Karpas-422 (cell line): ENCODE data around the gene FRAS1. TPM values are rescaled to one million over a fixed set of nuclear protein-coding genes. Genes with fewer than 3 reads are reported as not detected.
"Not testable (repeated sequence)": the region's sequence is repeated elsewhere in the genome, so short reads cannot be mapped to it uniquely, and the experiment has no call there.

ENCODE experiments used
- DNase-seq: peaks from one replicate; pipeline ENCODE4 v3.0.0-alpha.2; 2015
- H2AFZ ChIP-seq: fragments of 200-600 bp; sonication (generic); 2 replicates; pipeline ENCODE4 v1.6.1; 2014; ENCODE audit warnings: antibody characterized with exemption, low read length, mixed read lengths
- H3K27ac ChIP-seq: fragments of 200-600 bp; sonication (generic); 2 replicates; pipeline ENCODE4 v1.5.1; 2014; ENCODE audit warnings: mild to moderate bottlenecking, low read length, moderate library complexity
- H3K27me3 ChIP-seq: fragments of 200-600 bp; sonication (generic); 2 replicates; pipeline ENCODE4 v1.6.1; 2014; ENCODE audit warnings: low read length, mixed read lengths
- H3K36me3 ChIP-seq: fragments of 200-600 bp; sonication (generic); 2 replicates; pipeline ENCODE4 v1.6.1; 2014; ENCODE audit warnings: low read length, mixed read lengths; ENCODE audit not compliant: insufficient read depth
- H3K4me1 ChIP-seq: fragments of 200-600 bp; sonication (generic); 2 replicates; pipeline ENCODE4 v1.6.1; 2014; ENCODE audit warnings: mild to moderate bottlenecking, low read length, mixed read lengths
- H3K4me2 ChIP-seq: fragments of 200-600 bp; sonication (generic); 2 replicates; pipeline ENCODE4 v1.6.1; 2014; ENCODE audit warnings: low read length, low read depth, mild to moderate bottlenecking; ENCODE audit not compliant: poor library complexity, severe bottlenecking
- H3K4me3 ChIP-seq: fragments of 200-600 bp; sonication (generic); 2 replicates; pipeline ENCODE4 v1.5.1; 2014; ENCODE audit warnings: mild to moderate bottlenecking, antibody characterized with exemption, low read length, mixed read lengths
- H3K79me2 ChIP-seq: fragments of 200-600 bp; sonication (generic); 2 replicates; pipeline ENCODE4 v1.6.1; 2014; ENCODE audit warnings: mild to moderate bottlenecking, low read length, mixed read lengths
- H3K9ac ChIP-seq: fragments of 200-600 bp; sonication (generic); 2 replicates; pipeline ENCODE4 v1.6.0; 2014; ENCODE audit warnings: low read length
- H3K9me2 ChIP-seq: fragments of 200-600 bp; sonication (generic), shearing (Covaris generic); replicated peaks from 2 replicates; pipeline ENCODE4 v1.6.0; 2014; ENCODE audit warnings: mild to moderate bottlenecking, low read length, moderate library complexity; ENCODE audit not compliant: insufficient read depth
- H3K9me3 ChIP-seq: fragments of 300-700, 200-600 bp; sonication (generic); 2 replicates; pipeline ENCODE4 v1.6.1; 2014; ENCODE audit warnings: low read length, mixed read lengths
- H4K20me1 ChIP-seq: fragments of 200-600 bp; sonication (generic); 2 replicates; pipeline ENCODE4 v1.6.1; 2014; ENCODE audit warnings: mild to moderate bottlenecking, antibody characterized with exemption, low read length, low read depth; ENCODE audit not compliant: insufficient read depth
- total RNA-seq: library from RNA; depleted of rRNA; stranded (reverse); fragments of >200 nt; shearing (Covaris generic); gene quantifications from 2 replicates; pipeline ENCODE4 v1.2.3, GENCODE V29; 2014; ENCODE audit warnings: low replicate concordance; rRNA removed

The FRAS1 gene, protein sequence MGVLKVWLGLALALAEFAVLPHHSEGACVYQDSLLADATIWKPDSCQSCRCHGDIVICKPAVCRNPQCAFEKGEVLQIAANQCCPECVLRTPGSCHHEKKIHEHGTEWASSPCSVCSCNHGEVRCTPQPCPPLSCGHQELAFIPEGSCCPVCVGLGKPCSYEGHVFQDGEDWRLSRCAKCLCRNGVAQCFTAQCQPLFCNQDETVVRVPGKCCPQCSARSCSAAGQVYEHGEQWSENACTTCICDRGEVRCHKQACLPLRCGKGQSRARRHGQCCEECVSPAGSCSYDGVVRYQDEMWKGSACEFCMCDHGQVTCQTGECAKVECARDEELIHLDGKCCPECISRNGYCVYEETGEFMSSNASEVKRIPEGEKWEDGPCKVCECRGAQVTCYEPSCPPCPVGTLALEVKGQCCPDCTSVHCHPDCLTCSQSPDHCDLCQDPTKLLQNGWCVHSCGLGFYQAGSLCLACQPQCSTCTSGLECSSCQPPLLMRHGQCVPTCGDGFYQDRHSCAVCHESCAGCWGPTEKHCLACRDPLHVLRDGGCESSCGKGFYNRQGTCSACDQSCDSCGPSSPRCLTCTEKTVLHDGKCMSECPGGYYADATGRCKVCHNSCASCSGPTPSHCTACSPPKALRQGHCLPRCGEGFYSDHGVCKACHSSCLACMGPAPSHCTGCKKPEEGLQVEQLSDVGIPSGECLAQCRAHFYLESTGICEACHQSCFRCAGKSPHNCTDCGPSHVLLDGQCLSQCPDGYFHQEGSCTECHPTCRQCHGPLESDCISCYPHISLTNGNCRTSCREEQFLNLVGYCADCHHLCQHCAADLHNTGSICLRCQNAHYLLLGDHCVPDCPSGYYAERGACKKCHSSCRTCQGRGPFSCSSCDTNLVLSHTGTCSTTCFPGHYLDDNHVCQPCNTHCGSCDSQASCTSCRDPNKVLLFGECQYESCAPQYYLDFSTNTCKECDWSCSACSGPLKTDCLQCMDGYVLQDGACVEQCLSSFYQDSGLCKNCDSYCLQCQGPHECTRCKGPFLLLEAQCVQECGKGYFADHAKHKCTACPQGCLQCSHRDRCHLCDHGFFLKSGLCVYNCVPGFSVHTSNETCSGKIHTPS (N-terminal part only)
- not detected in 2 replicates for total RNA-seq

DNA sequence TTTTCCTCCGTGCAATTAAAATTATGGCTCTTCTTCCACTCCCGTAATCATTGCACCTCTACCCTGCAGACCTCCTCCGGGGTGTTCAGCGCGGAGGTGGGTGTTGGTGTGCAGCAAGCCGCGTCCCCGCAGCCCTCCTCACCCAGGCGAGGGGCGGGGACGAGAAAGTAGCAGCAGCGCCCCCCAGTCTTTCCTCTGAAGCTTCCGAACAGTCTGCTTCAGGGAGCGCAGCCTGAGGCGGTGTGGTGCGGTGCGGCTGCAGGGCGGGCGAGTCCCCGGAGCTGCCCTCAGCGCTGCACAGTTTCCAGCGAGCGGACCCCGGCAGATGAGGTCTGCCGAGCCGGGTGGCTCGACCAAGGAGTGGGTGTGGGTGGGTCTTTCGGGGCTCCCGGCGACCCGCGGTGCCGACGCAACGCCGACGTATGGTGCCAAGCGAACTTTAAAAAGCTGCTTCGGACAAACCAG is at the start of gene FRAS1:
Gene FRAS1, plus strand, starts transcription at position 189 of the 465 bp plus-strand sequence. CDS start 687 bp downstream, outside the sequence.
- Histone ChIP-seq H3K27ac (no peak within 1 kb of the TSS), H3K36me3 (no peaks in the 10 kb centered on the region), H3K9me3 (no peaks in the 10 kb centered on the region), H2AFZ (no peak within 1 kb of the TSS), H3K4me3 (no peak within 1 kb of the TSS), H3K79me2 (no peaks in the 10 kb centered on the region), H3K4me2 (no peak within 1 kb of the TSS), H3K4me1 (no peaks in the 10 kb centered on the region), H3K27me3 (no peaks in the 10 kb centered on the region), H4K20me1 (no peaks in the 10 kb centered on the region), H3K9ac (no peak within 1 kb of the TSS), H3K9me2 (no peaks in the 10 kb centered on the region)
- no peak for DNase-seq

DNA sequence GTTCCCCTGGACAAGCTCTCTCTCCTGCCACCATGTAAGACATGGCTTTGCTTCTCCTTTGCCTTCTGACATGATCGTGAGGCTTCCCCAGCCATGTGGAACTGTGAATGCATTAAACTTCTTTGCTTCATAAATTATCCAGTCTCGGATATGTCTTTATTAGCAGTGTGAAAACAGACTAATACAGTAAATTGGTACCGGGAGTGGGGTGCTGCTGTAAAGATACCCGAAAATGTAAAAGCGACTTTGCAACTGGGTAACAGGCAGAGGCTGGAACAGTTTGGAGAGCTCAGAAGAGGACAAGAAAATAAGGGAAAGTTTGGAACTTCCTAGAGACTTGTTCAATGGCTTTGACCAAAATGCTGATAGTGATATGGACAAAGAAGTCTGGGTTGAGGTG is 46.1 kb upstream of the FRAS1 start:
- H3K9me2 ChIP-seq, H3K4me2 ChIP-seq, H3K79me2 ChIP-seq, H3K27me3 ChIP-seq, H3K36me3 ChIP-seq, H3K9me3 ChIP-seq, H3K27ac ChIP-seq, H2AFZ ChIP-seq, H4K20me1 ChIP-seq, H3K9ac ChIP-seq, H3K4me3 ChIP-seq, DNase-seq, H3K4me1 ChIP-seq: not testable (repeated sequence)

DNA sequence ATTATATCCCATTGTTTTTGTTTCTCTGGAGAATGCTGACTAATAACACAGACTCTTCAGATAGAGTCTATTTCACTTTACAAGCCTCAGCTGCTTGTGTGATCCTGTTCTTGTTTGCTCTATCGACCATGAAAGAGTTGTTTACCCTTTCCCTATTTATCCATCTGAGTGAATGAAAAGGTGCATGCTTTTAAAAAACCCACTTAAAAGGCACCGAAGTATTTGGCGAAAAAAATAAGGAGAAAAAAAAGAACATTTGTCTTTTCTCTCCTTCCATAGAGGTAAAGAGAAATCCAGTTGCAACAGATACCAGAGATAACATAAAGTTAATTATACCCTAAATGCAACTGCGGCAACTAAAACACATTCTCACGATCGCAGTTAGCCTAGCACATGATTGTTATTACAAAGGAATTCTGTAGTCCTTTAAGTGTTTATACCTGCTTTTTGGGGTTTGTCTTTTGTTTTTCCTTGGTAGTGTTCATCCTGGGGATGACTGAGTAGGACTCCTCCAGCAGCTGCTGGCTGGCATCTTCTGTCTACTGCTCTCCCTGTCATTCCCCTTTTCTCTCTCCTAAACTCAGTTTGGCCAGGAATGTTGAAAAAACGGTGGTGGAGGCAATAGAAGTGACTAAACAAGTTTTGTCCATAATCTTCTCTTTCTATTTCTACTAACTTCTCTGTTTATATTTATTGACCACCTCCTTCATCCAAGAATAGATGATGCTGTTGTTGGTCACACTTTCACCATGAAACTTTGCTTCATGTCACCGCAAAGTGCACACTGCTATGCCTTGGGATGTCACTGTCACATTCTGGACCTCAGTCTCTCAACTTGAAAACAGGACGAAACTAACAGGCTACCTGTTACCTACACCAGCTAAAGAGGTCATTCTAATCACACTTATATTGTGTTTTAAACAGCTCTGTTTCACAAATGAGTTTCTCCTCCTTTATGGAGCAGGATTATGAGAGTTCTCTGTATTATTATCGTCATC is 41.9 kb upstream of the FRAS1 start:
- H3K4me2 ChIP-seq: no peak overlapping the region
- no peak overlapping the region for H3K4me3 ChIP-seq
- H3K27ac ChIP-seq: no peak overlapping the region
- no peak overlapping the region for H2AFZ ChIP-seq
- no peaks in the 10 kb centered on the region for H3K9me2 ChIP-seq
- no peaks in the 10 kb centered on the region for H4K20me1 ChIP-seq
- no peak for DNase-seq
- H3K9me3 ChIP-seq: no peaks in the 10 kb centered on the region
- no peaks in the 10 kb centered on the region for H3K36me3 ChIP-seq
- H3K4me1 ChIP-seq: no peaks in the 10 kb centered on the region
- no peaks in the 10 kb centered on the region for H3K79me2 ChIP-seq
- H3K9ac ChIP-seq: no peak overlapping the region
- no peaks in the 10 kb centered on the region for H3K27me3 ChIP-seq

DNA sequence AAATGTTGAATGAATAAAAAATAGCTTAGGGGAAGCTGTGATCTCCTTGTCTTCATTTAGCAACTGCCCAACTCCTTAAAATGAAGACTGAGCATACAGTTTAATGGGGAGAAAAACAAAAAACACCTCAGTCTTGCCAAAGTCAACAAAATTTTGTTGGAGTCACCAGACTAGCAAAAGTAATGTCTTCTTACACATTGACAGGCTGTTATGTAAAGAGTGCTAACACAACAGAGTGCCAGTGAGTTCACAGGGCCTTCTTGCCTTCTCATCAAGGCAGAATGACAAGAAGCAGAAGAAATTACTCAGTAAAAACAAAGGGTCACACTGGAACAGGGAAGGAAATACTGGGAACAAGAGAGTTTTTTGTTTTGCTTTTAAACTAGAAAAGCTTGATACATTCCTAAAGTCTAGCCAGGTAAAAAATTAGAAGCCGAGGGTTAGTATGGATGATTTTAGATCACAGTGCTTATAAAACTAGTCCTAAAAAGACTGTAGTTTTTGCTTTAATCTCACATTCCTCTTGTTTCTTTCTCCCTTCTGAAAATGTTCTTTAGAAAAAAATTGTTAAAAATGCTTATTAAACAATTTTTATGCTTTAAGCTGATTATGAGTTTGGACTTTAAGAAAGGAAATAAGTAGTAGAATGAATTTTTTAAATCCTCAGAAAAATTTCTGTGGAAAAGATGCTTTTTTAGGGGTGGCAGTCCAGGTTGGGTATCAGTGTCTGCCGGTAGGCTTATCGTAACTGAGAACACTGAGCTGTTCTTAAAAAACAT is 38.7 kb upstream of the FRAS1 start:
- no peak overlapping the region for H3K4me3 ChIP-seq
- no peaks in the 10 kb centered on the region for H3K4me1 ChIP-seq
- no peak overlapping the region for H3K9ac ChIP-seq
- no peaks in the 10 kb centered on the region for H4K20me1 ChIP-seq
- H3K79me2 ChIP-seq: no peaks in the 10 kb centered on the region
- H3K27me3 ChIP-seq: no peaks in the 10 kb centered on the region
- H3K9me3 ChIP-seq: no peaks in the 10 kb centered on the region
- no peak for DNase-seq
- H3K9me2 ChIP-seq: no peaks in the 10 kb centered on the region
- H3K4me2 ChIP-seq: no peak overlapping the region
- H2AFZ ChIP-seq: no peak overlapping the region
- no peaks in the 10 kb centered on the region for H3K36me3 ChIP-seq
- H3K27ac ChIP-seq: no peak overlapping the region

DNA sequence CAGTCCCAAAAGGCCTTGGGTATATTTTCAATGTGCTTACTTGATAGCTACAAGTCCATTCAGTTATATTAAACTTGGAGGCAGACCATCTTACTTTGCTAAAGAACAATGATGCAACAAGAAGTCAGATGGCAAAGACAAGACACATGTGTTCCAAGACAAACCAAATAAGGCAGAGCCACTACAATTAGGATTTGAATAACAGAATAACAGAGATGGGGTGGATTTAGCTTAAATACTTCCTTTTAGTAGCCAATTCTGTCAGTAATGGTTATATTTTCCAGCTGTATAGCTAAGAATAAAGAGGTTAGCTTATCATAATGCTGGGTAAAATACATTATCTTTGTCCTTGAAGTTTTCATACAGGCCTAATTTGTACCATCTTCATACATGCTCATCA is 37.7 kb upstream of the FRAS1 start:
- H3K79me2 ChIP-seq: no peaks in the 10 kb centered on the region
- DNase-seq: no peak
- no peaks in the 10 kb centered on the region for H3K27me3 ChIP-seq

DNA sequence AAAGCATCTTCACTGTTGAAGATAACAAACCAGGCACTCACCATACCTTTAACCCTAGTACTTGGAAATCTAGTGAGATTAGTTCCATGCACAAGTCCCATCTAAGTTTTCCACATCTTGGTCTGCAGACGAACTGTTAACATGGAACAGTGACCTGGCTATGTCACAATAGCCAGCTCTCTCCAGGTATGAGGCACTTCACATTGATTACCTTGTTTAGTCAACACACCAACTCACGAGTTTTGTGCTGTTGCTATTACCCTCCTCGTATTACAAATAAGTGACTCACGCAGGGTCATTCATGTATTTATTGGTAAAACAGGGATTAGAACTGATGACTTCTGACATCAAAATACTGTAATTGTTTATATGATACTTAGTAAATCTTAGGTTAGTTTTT is 36.4 kb upstream of the FRAS1 start:
- no peaks in the 10 kb centered on the region for H3K4me1 ChIP-seq
- H2AFZ ChIP-seq: no peak overlapping the region
- no peak for DNase-seq
- H3K9me3 ChIP-seq: no peaks in the 10 kb centered on the region
- no peak overlapping the region for H3K4me2 ChIP-seq
- H3K9me2 ChIP-seq: no peaks in the 10 kb centered on the region
- H3K36me3 ChIP-seq: no peaks in the 10 kb centered on the region
- no peak overlapping the region for H3K4me3 ChIP-seq
- H4K20me1 ChIP-seq: no peaks in the 10 kb centered on the region
- H3K27me3 ChIP-seq: no peaks in the 10 kb centered on the region
- no peaks in the 10 kb centered on the region for H3K79me2 ChIP-seq
- H3K9ac ChIP-seq: no peak overlapping the region
- H3K27ac ChIP-seq: no peak overlapping the region

More for the DNA sequence above, 37.7 kb upstream of the FRAS1 start:
- Histone ChIP-seq H3K36me3 (no peaks in the 10 kb centered on the region), H3K27ac (no peak overlapping the region), H4K20me1 (no peaks in the 10 kb centered on the region), H3K4me2 (no peak overlapping the region), H3K9ac (no peak overlapping the region), H3K4me3 (no peak overlapping the region), H2AFZ (no peak overlapping the region), H3K9me2 (no peaks in the 10 kb centered on the region), H3K9me3 (no peaks in the 10 kb centered on the region), H3K4me1 (no peaks in the 10 kb centered on the region)

DNA sequence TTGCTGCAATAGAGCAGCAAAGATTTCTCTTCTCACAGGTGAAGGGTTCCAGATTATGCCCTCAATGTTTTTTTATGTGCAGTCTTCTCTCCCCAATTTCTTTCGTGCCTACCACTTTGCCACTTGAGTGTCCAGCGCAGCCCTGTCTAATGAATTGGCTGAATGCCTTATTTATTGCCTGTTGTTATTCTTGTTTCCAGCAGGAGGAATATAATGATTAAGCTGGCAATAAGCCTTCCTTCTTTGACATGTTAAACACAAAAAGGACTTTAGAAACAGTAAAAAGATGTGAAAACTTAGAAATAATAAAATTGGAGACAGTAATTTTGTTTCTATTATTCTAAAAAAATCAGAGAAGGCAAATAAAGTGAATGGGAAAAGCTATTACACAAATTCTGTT is 34.6 kb upstream of the FRAS1 start:
- H2AFZ ChIP-seq: no peak overlapping the region
- no peak overlapping the region for H3K27ac ChIP-seq
- DNase-seq: no peak
- H3K4me1 ChIP-seq: no peaks in the 10 kb centered on the region
- H3K4me3 ChIP-seq: no peak overlapping the region
- H4K20me1 ChIP-seq: no peaks in the 10 kb centered on the region
- no peaks in the 10 kb centered on the region for H3K79me2 ChIP-seq
- H3K9me3 ChIP-seq: no peaks in the 10 kb centered on the region
- no peaks in the 10 kb centered on the region for H3K27me3 ChIP-seq
- no peak overlapping the region for H3K4me2 ChIP-seq
- no peaks in the 10 kb centered on the region for H3K9me2 ChIP-seq
- no peaks in the 10 kb centered on the region for H3K36me3 ChIP-seq
- H3K9ac ChIP-seq: no peak overlapping the region
